Gastroesophageal sphincter (tissue), 3 donors: ENCODE data around the gene PBOV1.

ENCODE experiments used
- CTCF ChIP-seq, 4 experiments: fragments of 200-600 bp in 2 of 4; fragments of 450-650 bp in 2 of 4; sonication (generic) in 1 of 4; IDR thresholded peaks; one replicate each; pipeline ENCODE4 v1.5.1; 2017 to 2019; ENCODE audit warnings: antibody characterized with exemption in 4 of 4, mild to moderate bottlenecking in 2 of 4, moderate library complexity in 2 of 4
- POLR2A ChIP-seq, 2 donors: fragments of 450-650 bp; IDR thresholded peaks; one replicate each; pipeline ENCODE4 v1.6.1; 2017; ENCODE audit warnings: antibody characterized with exemption in 2 of 2, mild to moderate bottlenecking in 2 of 2, moderate library complexity in 1 of 2
- POLR2AphosphoS5 ChIP-seq: sonication (generic); formaldehyde crosslinking; IDR thresholded peaks from one replicate; pipeline ENCODE4 v1.6.1; 2017; ENCODE audit warnings: antibody characterized with exemption

DNA sequence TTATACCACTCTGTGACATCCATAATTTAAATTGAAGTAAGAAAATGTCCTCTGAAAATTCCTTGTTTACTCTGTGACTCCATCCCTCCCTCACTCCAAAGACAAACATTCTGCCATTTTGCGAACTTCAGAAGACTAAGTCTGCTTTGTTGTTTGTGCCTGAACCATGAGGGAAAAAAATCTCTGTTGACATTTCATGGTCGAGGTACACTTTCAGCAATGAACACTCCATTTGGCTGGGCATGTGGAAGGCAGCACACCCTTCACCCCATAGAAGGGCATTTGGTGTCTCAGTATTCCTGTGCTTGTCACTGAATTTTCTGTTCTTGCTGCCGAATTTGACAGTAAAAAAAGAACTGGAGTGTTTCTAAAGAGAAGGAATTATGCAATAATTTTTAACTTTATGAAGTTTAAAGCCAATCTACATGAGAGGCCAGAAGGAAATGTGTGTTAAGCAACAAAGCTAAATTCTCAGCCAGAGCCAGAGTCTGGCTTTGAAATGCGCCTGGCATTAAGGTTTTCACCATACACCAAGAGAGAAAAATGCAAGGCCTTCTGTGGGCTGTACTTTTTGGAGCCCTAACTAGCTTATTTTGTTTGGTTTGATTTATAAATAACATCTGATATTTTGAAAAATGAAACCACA is 4.7 kb upstream of the PBOV1 start:
- TF ChIP-seq CTCF (IDR thresholded peaks at IDR 0.05): no peak
- TF ChIP-seq POLR2AphosphoS5: no peak
- TF ChIP-seq POLR2A (IDR thresholded peaks at IDR 0.05): no peak
